A549 (cell line): ENCODE data around the gene RAB10.

Experiments used
- BHLHE40 ChIP-seq: IDR thresholded peaks from 2 replicates; pipeline ENCODE4 v1.6.1; 2012; ENCODE audit warnings: low read depth, low read length, inconsistent platforms
- CEBPB ChIP-seq, 2 experiments: fragments of >200 bp in 1 of 2; sonication (Bioruptor Twin) in 1 of 2; formaldehyde crosslinking in 1 of 2; IDR thresholded peaks; 2 replicates each; pipeline ENCODE4 v1.6.1; 2012 to 2016
- CHD2 ChIP-seq: fragments of 150-350 bp; IDR thresholded peaks from 2 replicates; pipeline ENCODE4 v1.6.1; 2014; ENCODE audit warnings: low read length; ENCODE audit not compliant: partially characterized antibody
- HDAC2 ChIP-seq: fragments of 200-600 bp; sonication (generic); IDR thresholded peaks from 2 replicates; pipeline ENCODE4 v1.6.1; 2016
- JUN ChIP-seq, 2 experiments: fragments of >200 bp; sonication (Bioruptor Twin); formaldehyde crosslinking; IDR thresholded peaks; 2 replicates in 1 of 2; 3 replicates in 1 of 2; pipeline ENCODE4 v1.6.1; 2016 to 2017
- POLR2A ChIP-seq: IDR thresholded peaks from 2 replicates; pipeline ENCODE4 v1.6.1; 2012; ENCODE audit warnings: mild to moderate bottlenecking, low read length
- RAD21 ChIP-seq, 2 experiments: fragments of >200 bp in 1 of 2; sonication (Bioruptor Twin) in 1 of 2; formaldehyde crosslinking in 1 of 2; IDR thresholded peaks in 1 of 2; conservative IDR thresholded peaks in 1 of 2; 2 replicates in 1 of 2; 3 replicates in 1 of 2; pipeline ENCODE4 v1.6.1; 2012 to 2018; ENCODE audit warnings: inconsistent platforms in 1 of 2
- TP53 ChIP-seq: fragments of 250-450 bp; sonication (Bioruptor Pico); IDR thresholded peaks from 2 replicates; pipeline ENCODE4 v1.5.0; 2021; ENCODE audit warnings: mild to moderate bottlenecking, moderate library complexity
- TF ChIP-seq, protein P1 (sequence below): fragments of >200 bp; sonication (Bioruptor Twin); formaldehyde crosslinking; IDR thresholded peaks from 3 replicates; pipeline ENCODE4 v1.5.1; 2016
- TF ChIP-seq, protein P2 (sequence below): fragments of 450-650 bp; IDR thresholded peaks from 2 replicates; pipeline ENCODE4 v1.6.1; 2014; ENCODE audit warnings: antibody characterized with exemption

- TF ChIP-seq BHLHE40 (no peak), CEBPB (IDR thresholded peaks at IDR 0.05) (no peak), CHD2 (no peak), RAD21 (conservative IDR thresholded peaks at IDR 0.05 in 1 of 2, IDR thresholded peaks at IDR 0.05 in 1 of 2) (no peak), POLR2A (no peak), HDAC2 (no peak), JUN (IDR thresholded peaks at IDR 0.05) (no peak), TP53 (CRISPR knock-in tag) (no peak)
- TF ChIP-seq, protein P1, sequence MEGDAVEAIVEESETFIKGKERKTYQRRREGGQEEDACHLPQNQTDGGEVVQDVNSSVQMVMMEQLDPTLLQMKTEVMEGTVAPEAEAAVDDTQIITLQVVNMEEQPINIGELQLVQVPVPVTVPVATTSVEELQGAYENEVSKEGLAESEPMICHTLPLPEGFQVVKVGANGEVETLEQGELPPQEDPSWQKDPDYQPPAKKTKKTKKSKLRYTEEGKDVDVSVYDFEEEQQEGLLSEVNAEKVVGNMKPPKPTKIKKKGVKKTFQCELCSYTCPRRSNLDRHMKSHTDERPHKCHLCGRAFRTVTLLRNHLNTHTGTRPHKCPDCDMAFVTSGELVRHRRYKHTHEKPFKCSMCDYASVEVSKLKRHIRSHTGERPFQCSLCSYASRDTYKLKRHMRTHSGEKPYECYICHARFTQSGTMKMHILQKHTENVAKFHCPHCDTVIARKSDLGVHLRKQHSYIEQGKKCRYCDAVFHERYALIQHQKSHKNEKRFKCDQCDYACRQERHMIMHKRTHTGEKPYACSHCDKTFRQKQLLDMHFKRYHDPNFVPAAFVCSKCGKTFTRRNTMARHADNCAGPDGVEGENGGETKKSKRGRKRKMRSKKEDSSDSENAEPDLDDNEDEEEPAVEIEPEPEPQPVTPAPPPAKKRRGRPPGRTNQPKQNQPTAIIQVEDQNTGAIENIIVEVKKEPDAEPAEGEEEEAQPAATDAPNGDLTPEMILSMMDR = no peak
- TF ChIP-seq, protein P2, sequence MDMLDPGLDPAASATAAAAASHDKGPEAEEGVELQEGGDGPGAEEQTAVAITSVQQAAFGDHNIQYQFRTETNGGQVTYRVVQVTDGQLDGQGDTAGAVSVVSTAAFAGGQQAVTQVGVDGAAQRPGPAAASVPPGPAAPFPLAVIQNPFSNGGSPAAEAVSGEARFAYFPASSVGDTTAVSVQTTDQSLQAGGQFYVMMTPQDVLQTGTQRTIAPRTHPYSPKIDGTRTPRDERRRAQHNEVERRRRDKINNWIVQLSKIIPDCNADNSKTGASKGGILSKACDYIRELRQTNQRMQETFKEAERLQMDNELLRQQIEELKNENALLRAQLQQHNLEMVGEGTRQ = no peak
Measured at GRCh38 chr2:26164231-26164630, 130.3 kb downstream of the RAB10 start.
